ENCODE data around the gene PLXNB1.
"Not testable (repeated sequence)": the region's sequence is repeated elsewhere in the genome, so short reads cannot be mapped to it uniquely, and the experiment has no call there.

The PLXNB1 gene

GRCh38 chr3:48403533-48404439 is 26.1 kb downstream of the PLXNB1 start:
- DNase-seq: no peak

GRCh38 chr3:48402907-48403306 is 27.0 kb downstream of the PLXNB1 start:
- no peak for DNase-seq

GRCh38 chr3:48402281-48402732 is 27.6 kb downstream of the PLXNB1 start:
- DNase-seq: no peak

- not testable (repeated sequence) for DNase-seq
Measured at GRCh38 chr3:48401434-48401901, 28.4 kb downstream of the PLXNB1 start.

- DNase-seq: peak; percentile 19 to 44
Measured at GRCh38 chr3:48400824-48401433, 29.0 kb downstream of the PLXNB1 start.

- no peak for DNase-seq
Measured at GRCh38 chr3:48399387-48400172, 30.3 kb downstream of the PLXNB1 start.

- DNase-seq: no peak
Measured at GRCh38 chr3:48398701-48399386, 31.0 kb downstream of the PLXNB1 start.

- DNase-seq: no peak
Measured at GRCh38 chr3:48397767-48398681, 31.9 kb downstream of the PLXNB1 start.

- no peak for DNase-seq
Measured at GRCh38 chr3:48395714-48396113, 34.2 kb downstream of the PLXNB1 start.

- no peak for DNase-seq
Measured at GRCh38 chr3:48394391-48394790, 35.5 kb downstream of the PLXNB1 start.

- no peak for DNase-seq
Measured at GRCh38 chr3:48388966-48389365, 40.9 kb downstream of the PLXNB1 start.

- DNase-seq: no peak
Measured at GRCh38 chr3:48387634-48388033, 42.3 kb downstream of the PLXNB1 start.

- DNase-seq: no peak
Measured at GRCh38 chr3:48372862-48373435, 56.9 kb downstream of the PLXNB1 start.

- DNase-seq: no peak
Measured at GRCh38 chr3:48372377-48372770, 57.5 kb downstream of the PLXNB1 start.

- DNase-seq: no peak
Measured at GRCh38 chr3:48371651-48372376, 58.1 kb downstream of the PLXNB1 start, which contains the start of gene FBXW12. FBXW12 (plus strand) TSS chr3:48372219; CDS start chr3:48372768, 549 bp downstream.

- no peak for DNase-seq
Measured at GRCh38 chr3:48370333-48370713, 59.6 kb downstream of the PLXNB1 start.

- DNase-seq: no peak
Measured at GRCh38 chr3:48369693-48370332, 60.1 kb downstream of the PLXNB1 start.

- no peak for DNase-seq
Measured at GRCh38 chr3:48367201-48367600, 62.7 kb downstream of the PLXNB1 start.

- no peak for DNase-seq
Measured at GRCh38 chr3:48364840-48365239, 65.0 kb downstream of the PLXNB1 start.

- DNase-seq: no peak
Measured at GRCh38 chr3:48361928-48362327, 68.0 kb downstream of the PLXNB1 start.

Data from hippocampal formation (tissue), 2 donors.